IPS-15b (cell line): Measurements from ENCODE around the gene P4HB.

Experiments
- H3K27me3 ChIP-seq: one replicate; pipeline ENCODE4 v1.6.1; 2013; ENCODE audit warnings: low read length; ENCODE audit not compliant: control insufficient read depth, insufficient read depth
- H3K36me3 ChIP-seq: one replicate; pipeline ENCODE4 v1.6.1; 2013; ENCODE audit warnings: low read length; ENCODE audit not compliant: control insufficient read depth, insufficient read depth
- H3K4me1 ChIP-seq: one replicate; pipeline ENCODE4 v1.6.1; 2013; ENCODE audit warnings: mild to moderate bottlenecking, low read length; ENCODE audit not compliant: control insufficient read depth, insufficient read depth
- H3K4me3 ChIP-seq: one replicate; pipeline ENCODE4 v1.5.1; 2013; ENCODE audit warnings: low read depth, low read length
- H3K9ac ChIP-seq: one replicate; pipeline ENCODE4 v1.6.1; 2013; ENCODE audit warnings: low read depth, mild to moderate bottlenecking, low read length
- H3K9me3 ChIP-seq: one replicate; pipeline ENCODE4 v1.6.1; 2013; ENCODE audit warnings: mild to moderate bottlenecking, low read length; ENCODE audit not compliant: control insufficient read depth, insufficient read depth

The P4HB gene

GRCh38 chr17:81828656-81829055 lies 31.7 kb downstream of the P4HB start:
- Histone ChIP-seq H3K27me3 (no peaks in the 10 kb centered on the region), H3K36me3 (peaks cover under 1% of the 10 kb centered on the region), H3K4me3 (no peak overlapping the region), H3K4me1 (no peaks in the 10 kb centered on the region), H3K9me3 (no peaks in the 10 kb centered on the region), H3K9ac (peak overlapping the region; percentile 60)

GRCh38 chr17:81825841-81826466 lies 34.4 kb downstream of the P4HB start:
- Histone ChIP-seq H3K27me3 (no peaks in the 10 kb centered on the region), H3K4me1 (no peaks in the 10 kb centered on the region), H3K9ac (no peak overlapping the region), H3K36me3 (peaks cover 8% of the 10 kb centered on the region), H3K9me3 (no peaks in the 10 kb centered on the region), H3K4me3 (no peak overlapping the region)

GRCh38 chr17:81824595-81824994 lies 35.7 kb downstream of the P4HB start:
- H3K36me3 ChIP-seq: peaks cover 8% of the 10 kb centered on the region
- no peaks in the 10 kb centered on the region for H3K9me3 ChIP-seq
- no peak overlapping the region for H3K4me3 ChIP-seq
- peaks cover 3% of the 10 kb centered on the region for H3K4me1 ChIP-seq
- no peak overlapping the region for H3K9ac ChIP-seq
- no peaks in the 10 kb centered on the region for H3K27me3 ChIP-seq

- peaks cover 8% of the 10 kb centered on the region for H3K36me3 ChIP-seq
- no peaks in the 10 kb centered on the region for H3K9me3 ChIP-seq
- H3K4me1 ChIP-seq: peaks cover 5% of the 10 kb centered on the region
- H3K9ac ChIP-seq: no peak overlapping the region
- H3K27me3 ChIP-seq: no peaks in the 10 kb centered on the region
- H3K4me3 ChIP-seq: no peak overlapping the region
These were observed 36.4 kb downstream of the P4HB start for GRCh38 chr17:81823820-81824550.

GRCh38 chr17:81822996-81823819 lies 37.1 kb downstream of the P4HB start:
- no peaks in the 10 kb centered on the region for H3K9me3 ChIP-seq
- H3K27me3 ChIP-seq: no peaks in the 10 kb centered on the region
- no peak overlapping the region for H3K4me3 ChIP-seq
- H3K36me3 ChIP-seq: peaks cover 8% of the 10 kb centered on the region
- H3K4me1 ChIP-seq: peaks cover 5% of the 10 kb centered on the region
- no peak overlapping the region for H3K9ac ChIP-seq

GRCh38 chr17:81822312-81822637 lies 38.1 kb downstream of the P4HB start:
- Histone ChIP-seq H3K27me3 (no peaks in the 10 kb centered on the region), H3K4me3 (no peak overlapping the region), H3K9ac (no peak overlapping the region), H3K36me3 (peaks cover 8% of the 10 kb centered on the region), H3K4me1 (peaks cover 5% of the 10 kb centered on the region), H3K9me3 (no peaks in the 10 kb centered on the region)

- Histone ChIP-seq H3K9ac (no peak overlapping the region), H3K4me1 (peaks cover 5% of the 10 kb centered on the region), H3K27me3 (no peaks in the 10 kb centered on the region)
These were observed 38.6 kb downstream of the P4HB start for GRCh38 chr17:81821603-81822311.

GRCh38 chr17:81821147-81821546 lies 39.2 kb downstream of the P4HB start:
- peaks cover 5% of the 10 kb centered on the region for H3K4me1 ChIP-seq
- H3K4me3 ChIP-seq: no peak overlapping the region
- H3K9ac ChIP-seq: no peak overlapping the region
- no peaks in the 10 kb centered on the region for H3K9me3 ChIP-seq
- no peaks in the 10 kb centered on the region for H3K27me3 ChIP-seq
- H3K36me3 ChIP-seq: peaks cover 8% of the 10 kb centered on the region

More at GRCh38 chr17:81821603-81822311, 38.6 kb downstream of the P4HB start:
- Histone ChIP-seq H3K36me3 (peaks cover 8% of the 10 kb centered on the region), H3K4me3 (no peak overlapping the region), H3K9me3 (no peaks in the 10 kb centered on the region)

GRCh38 chr17:81819708-81820107 lies 40.6 kb downstream of the P4HB start:
- H3K4me1 ChIP-seq: peaks cover 5% of the 10 kb centered on the region
- H3K36me3 ChIP-seq: peaks cover 8% of the 10 kb centered on the region
- no peaks in the 10 kb centered on the region for H3K27me3 ChIP-seq
- no peak overlapping the region for H3K4me3 ChIP-seq
- H3K9ac ChIP-seq: no peak overlapping the region
- H3K9me3 ChIP-seq: no peaks in the 10 kb centered on the region

GRCh38 chr17:81817758-81818147 lies 42.6 kb downstream of the P4HB start:
- Histone ChIP-seq H3K9ac (no peak overlapping the region), H3K27me3 (no peaks in the 10 kb centered on the region), H3K9me3 (no peaks in the 10 kb centered on the region), H3K4me1 (peaks cover 5% of the 10 kb centered on the region), H3K36me3 (peaks cover 2% of the 10 kb centered on the region), H3K4me3 (no peak overlapping the region)

GRCh38 chr17:81815646-81815986 lies 44.7 kb downstream of the P4HB start:
- no peaks in the 10 kb centered on the region for H3K9me3 ChIP-seq
- peaks cover 5% of the 10 kb centered on the region for H3K4me1 ChIP-seq
- H3K36me3 ChIP-seq: no peaks in the 10 kb centered on the region
- no peak overlapping the region for H3K4me3 ChIP-seq
- no peaks in the 10 kb centered on the region for H3K27me3 ChIP-seq
- H3K9ac ChIP-seq: peak overlapping the region; percentile 37
